Measurements from ENCODE around the gene INHBE.
"Not testable (repeated sequence)": the region's sequence is repeated elsewhere in the genome, so short reads cannot be mapped to it uniquely, and the experiment has no call there.

Gene INHBE

DNA sequence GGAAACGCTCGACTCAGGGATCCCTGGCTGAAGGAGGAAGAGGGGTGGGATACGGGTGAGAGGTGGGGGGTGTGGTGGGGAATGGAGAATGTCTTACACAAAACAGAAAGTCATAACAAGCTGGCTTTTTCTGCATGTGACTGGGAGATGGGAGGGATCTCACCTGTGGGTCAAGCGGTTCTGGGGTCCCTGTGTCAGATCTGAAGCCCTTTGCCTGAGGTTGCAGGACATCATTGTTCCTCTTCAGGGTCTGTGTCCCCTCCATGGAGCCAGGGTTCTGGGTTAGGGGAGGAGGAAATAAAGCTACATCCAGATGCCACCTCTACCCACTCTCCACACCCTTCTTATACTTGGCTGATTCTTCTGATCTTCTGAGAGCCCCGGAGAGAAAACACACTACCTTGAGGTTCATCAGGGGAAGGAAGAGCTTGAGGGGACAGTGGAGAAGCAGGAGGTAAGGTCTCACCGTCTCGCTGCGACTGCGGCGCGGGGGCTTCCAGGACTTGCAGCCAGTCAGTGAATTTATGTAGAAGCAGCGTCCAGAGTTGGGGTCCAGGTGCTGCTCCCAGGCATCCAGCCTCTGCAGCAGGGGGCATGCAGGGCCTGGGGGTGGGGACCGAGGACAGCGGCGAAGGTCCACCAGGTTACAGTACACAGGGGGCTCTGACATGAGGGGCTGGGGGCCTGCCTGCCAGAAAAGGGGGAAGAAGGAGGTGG is 22.0 kb downstream of the INHBE start:
- DNase-seq, result peak; percentile 43

DNA sequence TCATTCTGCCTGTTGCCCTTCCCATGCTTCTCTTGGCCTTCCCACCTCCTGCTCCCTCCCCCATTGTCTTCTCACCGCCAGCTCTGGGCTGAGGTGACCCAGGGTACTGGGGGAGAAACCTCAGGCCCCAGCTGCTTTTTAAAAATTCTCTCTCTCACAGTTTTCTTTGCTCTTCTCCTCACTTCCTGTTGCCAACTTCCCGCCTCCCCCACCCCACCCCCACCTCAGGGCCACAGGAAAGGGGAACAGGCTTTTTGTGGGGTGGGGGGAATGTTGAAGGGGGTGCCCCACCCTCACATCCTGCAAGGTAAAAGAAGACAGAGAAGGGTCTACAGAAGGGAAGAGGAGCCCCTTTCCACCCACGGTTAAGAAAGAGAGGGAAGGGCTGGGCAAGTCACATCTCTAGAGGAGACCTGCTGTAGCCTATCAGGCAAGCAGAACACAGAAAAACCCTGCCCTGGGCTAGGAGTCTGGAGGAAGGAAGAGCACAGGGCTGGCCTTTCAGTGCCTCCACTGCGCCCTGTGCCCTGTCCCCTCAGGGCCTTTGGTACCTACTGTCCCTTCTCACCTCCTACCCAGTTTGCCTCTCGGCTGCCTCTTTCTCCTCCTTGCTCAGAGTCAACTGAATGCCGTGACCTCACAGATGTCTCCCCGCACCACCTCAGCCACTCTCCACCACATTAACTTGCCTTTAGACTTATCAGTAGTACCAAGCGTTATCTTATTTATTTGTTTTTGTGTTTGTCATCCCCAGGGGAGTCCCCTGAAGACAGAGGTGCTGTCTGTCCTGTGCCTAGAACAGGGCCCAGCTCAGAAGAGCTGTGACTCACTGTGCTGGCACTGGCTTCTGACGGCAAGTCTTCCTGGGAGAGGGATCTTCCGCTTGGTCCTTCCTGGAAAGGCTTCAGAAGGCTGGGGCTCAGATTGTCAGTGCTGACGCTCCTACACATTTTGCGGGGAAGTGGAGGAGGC is 22.9 kb downstream of the INHBE start:
- peak; percentile 80 for DNase-seq

DNA sequence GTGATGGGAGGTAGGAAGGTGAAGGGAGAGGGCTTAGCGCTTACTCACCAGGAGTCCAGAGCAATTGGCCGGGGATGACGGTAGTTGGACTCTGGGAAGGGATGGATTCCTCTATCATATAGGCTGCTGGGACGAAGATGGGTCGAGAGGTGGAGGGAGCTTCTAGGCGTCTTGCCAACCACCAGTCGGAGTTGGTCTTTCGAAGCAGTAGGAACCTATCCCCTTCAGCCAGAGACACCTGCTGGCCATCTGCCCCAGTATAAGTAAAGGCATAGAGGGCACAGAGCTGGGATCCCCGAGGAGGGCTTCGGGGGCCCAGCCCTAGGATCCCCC is 23.9 kb downstream of the INHBE start:
- DNase-seq, result no peak

DNA sequence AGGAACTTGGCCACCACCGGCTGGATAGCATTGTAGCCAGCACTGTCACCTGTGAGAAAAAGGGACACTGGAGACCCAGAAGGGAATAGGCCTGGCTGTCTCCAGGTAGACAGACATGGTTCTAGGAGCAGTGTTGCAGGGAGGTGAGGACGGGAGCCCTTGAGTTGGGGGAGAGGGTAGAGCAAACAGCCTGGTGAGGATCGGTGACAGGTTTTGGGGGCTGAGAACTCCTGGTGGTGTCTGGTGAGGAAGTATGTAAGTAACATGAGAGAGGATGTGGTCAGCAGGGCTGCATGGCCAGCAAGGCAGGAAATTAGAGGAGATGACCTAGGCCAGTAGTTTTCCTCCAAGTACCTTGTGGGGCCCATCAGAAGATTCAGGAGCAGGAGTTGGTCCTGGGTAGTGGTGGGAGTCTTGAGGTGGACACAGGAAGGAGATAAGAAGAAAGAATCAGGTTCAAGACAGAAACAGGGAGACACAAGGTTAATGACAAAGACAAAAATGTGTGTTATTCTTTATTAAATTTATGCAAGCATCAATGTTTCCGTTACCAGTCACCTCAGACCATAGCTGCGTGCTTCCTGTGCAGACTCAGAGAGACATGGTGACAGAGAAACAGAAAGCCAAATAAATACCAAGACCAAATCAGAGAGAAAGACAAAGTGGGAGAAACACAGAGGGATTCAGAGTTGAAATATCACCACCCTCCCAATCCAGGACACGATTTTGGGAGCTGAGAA is 24.4 kb downstream of the INHBE start, which contains the start of gene ARHGAP9:
Gene ARHGAP9, minus strand, starts transcription at position 491 of the 740 bp plus-strand sequence. Its CDS starts 460 bp downstream, at position 31.
- DNase-seq, result peak; percentile 85

DNA sequence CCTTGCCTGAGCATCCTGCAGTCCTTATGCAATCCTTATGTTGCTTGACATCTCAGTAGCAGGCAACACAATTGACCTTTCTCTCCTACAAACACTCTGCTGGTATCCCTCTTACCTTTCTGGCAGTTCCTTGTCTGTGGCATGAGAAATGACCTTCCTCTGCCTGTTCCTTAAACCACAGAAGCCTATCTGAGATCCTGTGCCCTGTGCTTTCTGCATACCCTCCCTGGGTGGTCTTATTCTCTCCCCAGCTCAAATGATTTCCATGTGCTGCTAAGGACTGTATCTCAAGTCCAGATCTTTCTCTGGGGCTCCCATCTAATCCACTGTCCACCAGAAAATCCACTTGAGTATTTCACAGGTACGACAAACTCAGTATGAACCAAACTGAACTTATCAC is 26.6 kb downstream of the INHBE start:
- no peak for DNase-seq

DNA sequence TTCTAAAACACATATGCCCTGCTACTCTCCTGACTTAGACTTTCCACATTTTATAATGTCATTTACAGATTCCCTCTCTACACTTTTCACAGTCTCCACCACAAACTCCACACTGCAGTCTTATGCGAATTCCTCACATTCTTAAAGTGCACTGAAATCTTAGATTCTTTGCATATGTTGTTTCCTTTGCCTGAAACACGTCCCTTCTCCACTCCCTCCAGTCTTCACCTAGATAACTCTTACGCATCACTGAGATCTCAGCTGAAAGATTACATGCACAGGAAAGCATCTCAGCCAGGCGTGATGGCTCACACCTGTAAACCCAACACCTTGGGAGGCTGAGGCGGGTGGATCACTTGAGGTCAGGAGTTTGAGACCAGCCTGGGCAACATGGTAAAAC is 28.4 kb downstream of the INHBE start:
- no peak for DNase-seq

DNA sequence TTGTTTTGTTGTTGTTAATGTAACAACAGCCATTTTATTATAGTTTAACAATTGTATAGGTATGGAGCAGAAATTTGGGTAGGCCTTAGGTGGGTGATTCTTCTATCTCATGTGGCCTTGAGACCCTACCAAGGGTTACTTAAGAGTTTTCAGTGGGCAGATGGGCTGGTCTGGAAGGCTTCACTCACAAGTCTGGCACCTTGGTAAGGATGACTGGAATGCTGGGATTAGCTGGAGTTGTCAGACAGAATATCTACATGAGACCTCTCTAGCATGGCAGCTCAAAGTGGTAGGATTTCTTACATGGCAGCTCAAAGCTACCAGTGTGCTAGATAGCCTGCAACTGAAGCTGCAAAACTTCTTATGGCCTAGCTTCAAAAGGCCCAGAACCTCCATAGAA is 30.6 kb downstream of the INHBE start:
- no peak for DNase-seq

DNA sequence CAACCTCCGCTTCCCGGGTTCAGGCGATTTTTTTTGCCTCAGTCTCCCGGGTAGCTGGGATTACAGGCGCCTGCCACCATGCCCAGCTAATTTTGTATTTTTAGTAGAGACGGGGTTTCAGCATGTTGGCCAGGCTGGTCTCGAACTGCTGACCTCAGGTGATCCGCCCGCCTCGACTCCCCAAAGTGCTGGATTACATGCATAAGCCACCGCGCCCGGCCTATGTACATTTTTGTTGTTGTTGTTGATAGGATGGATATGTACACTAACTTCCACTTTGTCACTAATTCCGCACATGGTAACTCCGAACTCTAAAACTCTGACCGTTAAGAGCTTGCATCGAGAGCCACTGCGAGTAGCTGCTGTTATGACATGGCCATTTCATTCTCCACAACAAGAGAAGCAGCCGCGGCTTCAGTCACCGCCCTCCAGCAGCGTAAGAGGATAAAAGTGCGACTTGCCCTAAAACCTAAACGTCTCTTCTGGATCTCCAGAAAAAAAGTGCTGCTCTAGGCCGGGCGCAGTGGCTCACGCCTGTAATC is 32.0 kb downstream of the INHBE start:
- no peak for DNase-seq

DNA sequence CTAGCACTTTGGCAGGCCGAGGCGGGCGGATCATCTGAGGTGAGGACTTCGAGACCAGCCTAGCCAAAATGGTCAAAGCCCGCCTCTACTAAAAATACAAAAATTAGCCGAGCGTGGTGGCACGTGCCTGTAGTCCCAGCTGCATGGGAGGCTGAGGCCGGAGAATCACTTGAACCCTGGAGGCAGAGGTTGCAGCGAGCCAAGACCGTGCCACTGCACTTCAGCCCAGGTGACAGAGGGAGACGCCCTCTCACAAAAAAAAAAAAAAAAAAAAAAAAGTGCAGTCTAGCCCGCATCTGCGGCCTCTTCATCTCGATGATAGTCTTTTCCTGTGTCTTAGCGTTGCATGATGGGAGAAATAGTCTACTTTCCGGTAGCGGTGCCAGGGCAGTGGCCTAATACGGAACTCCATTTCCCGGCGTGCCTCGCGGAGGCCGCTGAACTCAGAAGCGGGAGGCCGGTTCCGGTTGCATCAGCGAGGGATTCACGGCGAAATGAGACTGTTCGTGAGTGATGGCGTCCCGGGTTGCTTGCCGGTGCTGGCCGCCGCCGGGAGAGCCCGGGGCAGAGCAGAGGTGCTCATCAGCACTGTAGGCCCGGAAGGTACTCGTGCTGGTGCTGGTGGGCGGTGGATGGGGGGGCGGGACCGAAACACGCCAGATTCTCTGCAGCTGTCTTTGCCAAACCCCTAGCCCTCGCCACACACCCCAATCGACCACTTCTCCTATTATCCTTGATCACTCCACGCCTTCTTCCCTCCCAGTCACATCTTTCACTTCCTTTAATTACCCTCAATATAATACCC is 32.7 kb downstream of the INHBE start, which contains the start of gene MARS1:
Gene MARS1, plus strand, starts transcription at position 472 of the 805 bp plus-strand sequence. Its CDS starts 23 bp downstream, at position 495.
- peak; percentile 95 for DNase-seq

DNA sequence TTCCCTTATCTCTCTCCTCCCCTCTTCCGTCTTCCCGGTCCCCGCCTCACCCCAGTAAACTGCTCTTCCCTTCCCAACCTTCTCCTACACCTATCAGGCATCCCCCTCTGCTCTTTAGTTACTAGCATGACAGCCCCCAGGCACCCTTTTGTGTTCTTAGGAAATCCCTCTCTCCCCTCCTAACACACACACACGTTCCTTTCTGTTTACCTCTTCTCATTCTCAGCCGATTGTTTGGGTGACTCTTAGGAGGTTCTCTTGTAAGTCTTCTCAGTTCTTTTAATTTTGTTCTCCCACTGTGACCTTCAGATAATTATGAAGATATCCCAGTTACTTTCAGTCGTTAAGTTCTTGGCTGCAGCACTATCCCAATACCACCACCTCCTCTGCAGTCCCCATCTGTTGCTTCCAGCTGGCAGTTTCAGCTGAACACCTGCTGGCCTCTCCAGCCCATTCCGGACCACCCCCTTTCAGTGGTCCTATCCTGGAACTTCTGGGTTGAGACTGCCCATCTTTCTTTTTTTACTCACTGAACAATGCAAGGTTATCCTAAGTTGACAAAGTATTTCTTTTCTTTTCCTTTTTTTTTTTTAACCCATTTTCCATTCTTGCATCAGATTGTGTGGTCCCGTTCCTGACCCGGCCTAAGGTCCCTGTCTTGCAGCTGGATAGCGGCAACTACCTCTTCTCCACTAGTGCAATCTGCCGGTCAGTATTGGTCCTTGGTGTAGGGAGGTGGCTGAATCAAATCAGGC is 33.5 kb downstream of the INHBE start:
- DNase-seq, result no peak

DNA sequence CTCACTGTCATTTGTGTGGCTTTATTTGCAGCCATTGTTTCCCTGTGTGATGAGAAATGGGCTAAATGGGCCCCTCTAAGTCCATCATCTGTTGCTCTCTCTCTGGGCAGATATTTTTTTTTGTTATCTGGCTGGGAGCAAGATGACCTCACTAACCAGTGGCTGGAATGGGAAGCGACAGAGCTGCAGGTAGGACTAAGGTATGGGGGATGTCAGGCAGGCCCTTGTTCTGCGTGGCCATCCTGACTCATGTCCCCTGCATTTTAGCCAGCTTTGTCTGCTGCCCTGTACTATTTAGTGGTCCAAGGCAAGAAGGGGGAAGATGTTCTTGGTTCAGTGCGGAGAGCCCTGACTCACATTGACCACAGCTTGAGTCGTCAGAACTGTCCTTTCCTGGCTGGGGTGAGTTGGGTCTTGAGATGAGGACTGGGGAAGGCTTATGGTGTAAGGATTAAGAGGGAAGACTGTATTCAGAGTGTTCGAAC is 34.1 kb downstream of the INHBE start:
- no peak for DNase-seq

DNA sequence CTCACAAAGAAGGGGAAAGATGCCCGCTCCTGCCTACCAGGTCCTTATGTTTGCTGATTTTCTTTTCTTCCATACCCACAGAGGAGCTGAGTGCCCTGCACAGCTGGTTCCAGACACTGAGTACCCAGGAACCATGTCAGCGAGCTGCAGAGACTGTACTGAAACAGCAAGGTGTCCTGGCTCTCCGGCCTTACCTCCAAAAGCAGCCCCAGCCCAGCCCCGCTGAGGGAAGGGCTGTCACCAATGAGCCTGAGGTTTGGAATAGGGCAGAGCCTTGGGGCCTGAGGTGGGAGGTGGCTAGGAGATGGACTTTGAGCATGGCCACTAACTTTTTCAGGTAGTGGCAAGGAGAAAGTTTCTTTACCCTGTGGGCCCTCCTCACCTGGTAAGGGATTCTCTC is 35.0 kb downstream of the INHBE start:
- no peak for DNase-seq

DNA sequence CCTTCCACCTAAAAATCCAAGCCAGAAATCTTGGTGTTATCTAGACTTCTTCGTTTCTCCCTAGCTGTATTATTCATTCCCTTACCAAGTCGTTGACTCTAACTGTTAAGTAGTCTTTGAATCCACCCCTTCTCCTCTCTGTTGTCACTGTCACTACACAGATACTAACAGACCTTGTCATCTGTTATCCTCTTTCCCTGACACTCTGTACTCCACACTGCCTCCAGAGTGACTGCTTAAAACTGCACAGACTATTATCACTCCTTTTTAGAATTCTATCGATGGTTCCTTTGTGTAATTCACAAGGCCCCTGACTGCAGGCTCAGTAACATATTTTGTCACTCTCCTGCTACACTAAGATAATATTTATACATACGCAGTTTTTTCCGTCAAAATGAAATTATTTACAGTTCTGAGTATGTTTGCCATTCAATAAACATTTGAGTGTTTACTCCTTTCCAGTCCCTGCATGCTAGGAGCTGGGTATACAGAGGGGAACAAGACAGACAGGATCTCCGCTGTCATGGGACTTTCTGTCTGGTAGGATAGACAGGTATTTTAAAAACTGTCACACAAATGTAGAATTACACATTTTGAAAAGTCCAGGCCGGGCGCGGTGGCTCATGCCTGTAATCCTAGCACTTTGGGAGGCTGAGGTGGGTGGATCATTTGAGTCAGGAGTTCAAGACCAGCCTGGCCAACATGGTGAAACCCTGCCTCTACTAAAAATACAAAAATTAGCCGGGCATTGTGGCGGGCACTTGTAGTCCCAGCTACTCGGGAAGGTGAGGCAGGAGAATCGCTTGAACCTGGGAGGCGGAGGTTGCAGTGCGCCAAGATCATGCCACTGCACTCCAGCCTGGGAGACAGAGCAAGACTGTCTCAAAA is 36.5 kb downstream of the INHBE start:
- DNase-seq, result no peak

DNA sequence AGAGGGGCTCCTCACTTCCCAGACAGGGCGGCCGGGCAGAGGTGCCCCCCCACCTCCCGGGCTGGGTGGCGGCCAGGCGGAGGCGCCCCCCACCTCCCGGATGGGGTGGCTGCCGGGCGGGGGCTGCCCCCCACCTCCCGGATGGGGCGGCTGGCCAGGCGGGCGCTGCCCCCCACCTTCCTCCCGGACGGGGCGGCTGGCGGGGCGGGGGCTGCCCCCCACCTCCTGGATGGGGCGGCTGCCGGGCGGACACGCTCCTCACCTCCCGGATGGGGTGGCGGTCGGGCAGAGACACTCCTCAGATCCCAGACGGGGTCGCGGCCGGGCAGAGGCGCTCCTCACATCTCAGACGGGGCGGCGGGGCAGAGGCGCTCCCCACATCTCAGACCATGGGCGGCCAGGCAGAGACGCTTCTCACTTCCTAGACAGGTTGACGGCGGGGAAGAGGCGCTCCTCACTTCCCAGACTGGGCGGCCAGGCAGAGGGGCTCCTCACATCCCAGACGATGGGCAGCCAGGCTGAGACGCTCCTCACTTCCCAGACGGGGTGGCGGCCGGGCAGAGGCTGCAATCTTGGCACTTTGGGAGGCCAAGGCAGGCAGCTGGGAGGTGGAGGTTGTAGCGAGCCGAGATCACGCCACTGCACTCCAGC is 40.1 kb downstream of the INHBE start:
- DNase-seq, result not testable (repeated sequence)

DNA sequence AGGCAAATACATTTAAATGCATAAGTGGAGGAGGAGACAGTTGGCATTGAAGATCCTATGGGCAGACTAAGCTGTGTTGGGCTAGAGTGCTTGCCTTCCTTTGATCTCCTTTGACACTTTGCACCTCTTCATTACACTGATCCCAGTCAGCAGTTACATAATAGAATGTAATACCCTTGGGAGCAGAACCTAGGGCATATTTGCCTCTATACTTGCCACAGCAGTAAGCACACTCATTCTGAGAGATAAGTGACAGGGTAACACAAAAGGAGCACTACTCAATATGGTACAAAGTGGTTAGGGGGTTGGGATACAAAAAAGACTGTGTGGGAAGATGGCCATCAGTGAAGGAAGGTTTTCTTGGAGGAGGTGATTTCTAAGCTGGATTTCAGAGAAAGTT is 41.7 kb downstream of the INHBE start:
- no peak for DNase-seq

DNA sequence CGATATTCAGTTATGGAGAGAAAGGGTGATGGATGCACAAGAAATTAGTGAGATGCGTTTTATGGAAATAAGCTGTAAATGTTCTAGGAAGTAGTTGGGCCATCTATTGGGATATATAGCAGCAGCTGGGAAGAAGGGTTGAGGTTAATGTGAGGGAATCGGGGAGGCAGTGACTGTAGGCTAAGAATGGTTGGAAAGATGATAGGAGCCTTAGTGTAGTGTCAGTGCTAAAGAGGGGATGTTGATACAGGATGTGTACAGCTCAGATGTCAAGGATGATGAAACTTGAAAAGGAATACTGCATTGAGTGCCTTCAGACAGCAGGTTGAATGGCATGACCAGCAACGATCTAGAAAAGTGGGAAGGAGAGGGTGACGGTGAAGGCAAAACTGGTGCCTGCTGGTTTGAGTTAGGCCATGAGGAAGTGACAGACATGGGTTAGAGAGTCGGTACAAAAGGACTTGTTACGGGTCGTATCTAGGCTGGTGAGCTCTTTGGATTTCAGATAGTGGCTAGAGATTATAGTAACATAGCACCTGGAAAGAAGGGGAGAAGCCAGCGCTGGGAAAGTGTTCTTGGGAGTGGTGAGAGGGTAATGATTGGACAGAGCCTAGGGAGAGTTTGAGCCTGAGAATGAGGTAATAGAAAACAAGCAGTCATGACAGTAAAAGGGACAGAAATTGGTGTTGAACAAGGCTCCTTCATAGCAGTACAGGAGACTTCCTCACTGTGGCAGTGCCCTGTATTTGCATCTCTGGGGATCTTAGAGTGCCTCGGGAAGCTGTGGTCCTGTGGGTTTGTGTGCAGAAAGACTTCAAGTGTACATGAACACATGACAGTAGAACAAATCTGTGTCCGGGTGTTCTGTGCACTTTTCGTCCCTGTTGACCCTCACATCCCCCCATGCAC is 42.4 kb downstream of the INHBE start:
- DNase-seq, result no peak

DNA sequence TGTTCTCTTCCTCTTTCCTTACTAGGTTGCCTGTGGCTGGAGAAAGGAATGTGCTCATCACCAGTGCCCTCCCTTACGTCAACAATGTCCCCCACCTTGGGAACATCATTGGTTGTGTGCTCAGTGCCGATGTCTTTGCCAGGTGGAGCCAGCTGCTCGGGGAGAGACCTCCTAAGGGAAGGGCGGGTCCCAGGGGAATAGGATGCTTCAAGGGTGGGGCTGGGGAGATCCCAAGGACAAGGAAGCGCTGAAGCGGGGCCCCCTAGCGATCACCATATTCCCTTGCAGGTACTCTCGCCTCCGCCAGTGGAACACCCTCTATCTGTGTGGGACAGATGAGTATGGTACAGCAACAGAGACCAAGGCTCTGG is 43.0 kb downstream of the INHBE start:
- DNase-seq, result no peak

DNA sequence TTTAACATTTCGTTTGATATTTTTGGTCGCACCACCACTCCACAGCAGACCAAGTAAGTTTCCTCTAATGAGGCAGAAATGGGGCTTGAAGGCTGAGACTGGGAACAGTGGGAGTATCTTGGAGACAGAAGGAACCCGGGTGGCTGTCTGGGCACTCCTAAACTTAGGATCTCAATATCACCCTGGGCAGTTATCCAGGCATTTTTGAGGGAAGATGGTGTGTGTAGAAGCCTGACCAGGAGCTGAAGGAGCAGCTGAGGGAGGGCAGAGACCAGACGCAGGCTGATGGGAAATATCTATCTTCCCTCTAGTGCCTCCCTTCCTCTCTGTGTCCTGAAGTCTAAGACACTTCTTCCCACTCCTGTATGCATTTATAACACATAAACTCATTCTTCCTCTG is 43.5 kb downstream of the INHBE start:
- DNase-seq, result no peak

All from CD4-positive, alpha-beta T cell treated with Interleukin-12 subunit alpha and Interleukin-12 subunit beta, for 1 hour (primary cell).